Pancreas (tissue), 10 donors: ENCODE measurements around the gene TUNAR. TPM values are rescaled to one million over a fixed set of nuclear protein-coding genes. Genes with fewer than 3 reads are reported as not detected.

ENCODE experiments used
- ATAC-seq, 4 donors: fragments of 200-7000 bp; cut with Tn5 transposase; one replicate each; pipeline versions ENCODE4 v1.8.0 to v1.9.1; 2020; ENCODE audit warnings: mild to moderate bottlenecking in 4 of 4, moderate library complexity in 4 of 4
- DNase-seq, 6 donors: peaks; one replicate each; pipeline ENCODE4 v3.0.0-alpha.2; 2020
- FAIRE-seq: peaks from 2 replicates; lab custom pipeline; 2012; peaks lifted over from hg19 to GRCh38; lab: Jason Lieb, UNC
- H3K27ac ChIP-seq, 4 donors: fragments of 200-600 bp; sonication (generic); 1 replicate in 3 of 4; 2 replicates in 1 of 4; pipeline versions ENCODE4 v1.5.0 to v1.8.0; 2020
- H3K27me3 ChIP-seq, 4 donors: fragments of 200-600 bp; one replicate each; pipeline ENCODE4 v1.8.0; 2021
- H3K36me3 ChIP-seq, 3 donors: fragments of 200-600 bp; sonication (generic) in 1 of 3; one replicate each; pipeline versions ENCODE4 v1.5.0 to v1.8.0; 2020 to 2021
- H3K4me1 ChIP-seq, 3 donors: fragments of 200-600 bp; one replicate each; pipeline ENCODE4 v1.8.0; 2021
- H3K4me3 ChIP-seq, 4 donors: fragments of 200-600 bp; sonication (generic) in 2 of 4; one replicate each; pipeline versions ENCODE4 v1.5.0 to v1.8.0; 2020 to 2021
- H3K9me3 ChIP-seq, 4 donors: fragments of 200-600 bp; one replicate each; pipeline ENCODE4 v1.8.0; 2021
- WGBS, 2 donors: extraction: QIAGEN DNeasy Blood & Tissue Kit; methylation state at CpG; one replicate each; pipeline ENCODE4 v1.1.7; 2013; 5-methylcytosine and 5-hydroxymethylcytosine counted together
- intact Hi-C, 3 donors: fragments of 100-400 bp; cut with DNase I; formaldehyde crosslinking; loops; one replicate each; pipeline versions ENCODE4 v1.11.1 to v1.14.2; 2022
- polyA plus RNA-seq, 2 donors: library from polyadenylated mRNA; stranded (reverse); fragments of 200-250 nt; gene quantifications; one replicate each; pipeline ENCODE4 v1.2.3, GENCODE V29; 2013
- total RNA-seq, 6 donors: library from RNA; stranded (reverse); fragmentation: NEBNext Ultra II Directional in 4 of 6; extraction: Animal tissue kit (Norgen Biotek cat#: 25700) in 4 of 6; gene quantifications; one replicate each; pipeline versions ENCODE4 v1.2.1 to v1.2.4, GENCODE V29; 2021 to 2023
- TF ChIP-seq, protein P1 (sequence below), 4 donors: fragments of 200-600 bp; sonication (generic) in 3 of 4; IDR thresholded peaks; one replicate each; pipeline versions ENCODE4 v1.5.0 to v1.8.0; 2021; ENCODE audit warnings: antibody characterized with exemption in 4 of 4
- donor health status: healthy with polysubstance abuse.
- donor health status: DM: no; HTN: no; CAD: no; lungs with moderate emphysema.
- donor health status: DM: no; HTN: no; CAD: no.
- donor health status: control.
- donor health status: control.
- donor health status: Bipolar disorder and iron deficiency.
- donor health status: DM: yes; HTN: yes; CAD: no.
- donor health status: DM: no; HTN: no; CAD: no.
- donor health status: DM: no; HTN: no; CAD: no.
- donor health status: DM: yes; HTN: yes; CAD: no.

The TUNAR gene
- total and polyA plus RNA-seq, 8 donors: 0.23 to 12.7 (median 1.0) TPM

DNA sequence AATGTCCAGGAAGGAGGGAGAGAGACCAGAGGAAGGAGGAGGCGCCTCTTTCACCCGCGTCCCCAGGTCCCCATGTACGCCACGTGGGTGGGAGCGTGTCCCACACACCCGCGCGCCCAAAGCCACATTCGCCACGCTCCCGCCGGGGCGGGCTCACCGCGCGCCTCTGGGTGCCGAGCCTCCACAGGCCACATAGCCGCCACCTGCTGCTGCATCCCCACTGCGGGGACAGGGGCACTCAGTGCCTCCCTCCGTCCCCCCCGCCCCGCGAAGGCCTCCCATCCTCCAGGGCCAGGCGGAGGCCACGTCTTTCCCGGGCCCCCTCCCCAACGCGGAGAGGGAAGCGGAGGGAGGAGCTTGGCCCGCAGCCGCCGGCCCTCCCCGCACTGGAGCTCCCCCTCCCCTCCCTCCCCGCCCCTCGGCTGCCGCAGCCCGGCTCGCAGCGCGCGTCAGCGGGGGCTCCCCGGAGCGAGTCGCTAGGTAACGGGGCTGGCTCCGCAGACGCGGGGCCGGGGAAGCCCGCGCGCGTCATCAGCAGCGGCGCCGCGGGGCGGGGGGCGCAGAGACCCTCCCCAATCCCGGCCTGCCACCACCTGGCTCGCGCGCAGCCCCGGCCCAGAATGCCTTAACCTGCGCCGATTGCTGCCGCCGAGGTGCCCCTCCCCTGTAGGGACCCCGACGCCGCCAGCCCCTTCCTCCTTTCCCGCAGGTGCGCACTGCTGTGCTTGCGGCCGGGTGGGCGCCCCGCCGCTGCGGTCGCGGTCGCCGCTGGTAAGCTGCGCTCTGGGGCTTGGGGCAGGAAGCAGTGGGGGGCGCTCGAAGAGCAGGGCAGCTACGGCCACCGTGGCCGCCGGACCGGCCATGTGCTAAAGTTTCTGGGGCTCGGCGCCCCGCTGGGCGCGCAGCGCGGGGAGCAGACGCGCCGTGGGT lies 536 bp upstream of the TUNAR start:
- ATAC-seq (peak in 3 of 4 donors; percentile 51 to 67 (median 65)), FAIRE-seq (no peak), DNase-seq (no peak)
- H3K4me1 ChIP-seq: peaks cover 0 to 6% (median 0%) of the 10 kb centered on the region in 3 donors
- no peaks in the 10 kb centered on the region for H3K9me3 ChIP-seq
- TF ChIP-seq, protein P1, sequence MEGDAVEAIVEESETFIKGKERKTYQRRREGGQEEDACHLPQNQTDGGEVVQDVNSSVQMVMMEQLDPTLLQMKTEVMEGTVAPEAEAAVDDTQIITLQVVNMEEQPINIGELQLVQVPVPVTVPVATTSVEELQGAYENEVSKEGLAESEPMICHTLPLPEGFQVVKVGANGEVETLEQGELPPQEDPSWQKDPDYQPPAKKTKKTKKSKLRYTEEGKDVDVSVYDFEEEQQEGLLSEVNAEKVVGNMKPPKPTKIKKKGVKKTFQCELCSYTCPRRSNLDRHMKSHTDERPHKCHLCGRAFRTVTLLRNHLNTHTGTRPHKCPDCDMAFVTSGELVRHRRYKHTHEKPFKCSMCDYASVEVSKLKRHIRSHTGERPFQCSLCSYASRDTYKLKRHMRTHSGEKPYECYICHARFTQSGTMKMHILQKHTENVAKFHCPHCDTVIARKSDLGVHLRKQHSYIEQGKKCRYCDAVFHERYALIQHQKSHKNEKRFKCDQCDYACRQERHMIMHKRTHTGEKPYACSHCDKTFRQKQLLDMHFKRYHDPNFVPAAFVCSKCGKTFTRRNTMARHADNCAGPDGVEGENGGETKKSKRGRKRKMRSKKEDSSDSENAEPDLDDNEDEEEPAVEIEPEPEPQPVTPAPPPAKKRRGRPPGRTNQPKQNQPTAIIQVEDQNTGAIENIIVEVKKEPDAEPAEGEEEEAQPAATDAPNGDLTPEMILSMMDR (IDR thresholded peaks at IDR 0.05): no peak
- no peak overlapping the region for H3K27ac ChIP-seq
- H3K27me3 ChIP-seq: peaks cover 0 to 15% (median 7%) of the 10 kb centered on the region in 4 donors
- H3K4me3 ChIP-seq: peak overlapping the region in 3 of 4 donors; percentile 2 to 30 (median 11)
- intact Hi-C loops: no loop called here
- 1 to 2% methylated on average over 64 to 103 of the region's 103 CpGs for WGBS, 2 donors
- H3K36me3 ChIP-seq: no peaks in the 10 kb centered on the region

GRCh38 chr14:95877633-95878032 lies 1.0 kb downstream of the TUNAR start:
- Histone ChIP-seq H3K27ac (no peak overlapping the region), H3K27me3 (peaks cover 0 to 15% (median 7%) of the 10 kb centered on the region in 4 donors), H3K4me1 (peaks cover 0 to 6% (median 0%) of the 10 kb centered on the region in 3 donors), H3K4me3 (no peak overlapping the region), H3K9me3 (no peaks in the 10 kb centered on the region), H3K36me3 (no peaks in the 10 kb centered on the region)
- FAIRE-seq: no peak
- DNase-seq: no peak
- peak in 2 of 4 donors; percentile 50 to 55 for ATAC-seq
- WGBS, 2 donors: 68 to 69% methylated on average over 4 of the region's 4 CpGs
- intact Hi-C loops: no loop called here
- TF ChIP-seq, protein P1 (IDR thresholded peaks at IDR 0.05): no peak

- 63 to 74% methylated on average over 3 of the region's 3 CpGs for WGBS, 2 donors
- no peaks in the 10 kb centered on the region for H3K27me3 ChIP-seq
- H3K9me3 ChIP-seq: no peaks in the 10 kb centered on the region
- no peak overlapping the region for H3K4me3 ChIP-seq
- ATAC-seq: no peak
- DNase-seq: no peak
- no peak overlapping the region for H3K27ac ChIP-seq
- TF ChIP-seq, protein P1 (IDR thresholded peaks at IDR 0.05): no peak
- H3K4me1 ChIP-seq: no peaks in the 10 kb centered on the region
- no peak for FAIRE-seq
- H3K36me3 ChIP-seq: no peaks in the 10 kb centered on the region
- intact Hi-C loops: no loop called here
Measured at GRCh38 chr14:95884377-95884776, 7.7 kb downstream of the TUNAR start.

- Histone ChIP-seq H3K4me1 (no peaks in the 10 kb centered on the region), H3K27me3 (no peaks in the 10 kb centered on the region), H3K36me3 (no peaks in the 10 kb centered on the region), H3K27ac (no peak overlapping the region), H3K4me3 (no peak overlapping the region), H3K9me3 (no peaks in the 10 kb centered on the region)
- FAIRE-seq: no peak
- intact Hi-C loops: no loop called here
- ATAC-seq: no peak
- DNase-seq: no peak
- TF ChIP-seq, protein P1 (IDR thresholded peaks at IDR 0.05): no peak
- WGBS, 2 donors: 72 to 73% methylated on average over 7 of the region's 7 CpGs
Measured at GRCh38 chr14:95885278-95885677, 8.6 kb downstream of the TUNAR start.
